Embryonic facial prominence (tissue), 1 donor: ENCODE data around the gene MRPL39.

Experiments
- DNase-seq: peaks from one replicate; pipeline ENCODE4 v3.0.0-alpha.2; 2016; ENCODE audit errors: extremely low spot score

Gene MRPL39

DNA sequence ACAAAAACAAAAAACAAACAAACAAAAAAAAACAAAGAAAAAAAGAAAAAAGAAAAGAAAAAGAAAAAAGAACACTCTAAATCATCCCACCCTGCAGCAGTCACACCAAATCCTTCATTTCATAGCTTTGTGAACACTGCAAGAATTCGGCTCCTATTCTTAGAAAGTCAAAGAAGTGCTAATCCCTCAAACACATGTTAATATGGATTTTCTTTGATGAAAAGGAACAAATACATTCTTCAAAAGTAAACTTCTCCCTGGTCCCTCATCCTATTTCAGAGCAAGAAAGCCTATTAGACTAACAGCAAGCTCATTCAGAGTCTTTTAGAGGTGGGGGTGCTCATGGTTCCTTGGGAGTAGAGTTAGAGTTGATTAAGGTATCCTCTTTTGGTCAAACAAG lies 7.2 kb upstream of the MRPL39 start:
- DNase-seq = no peak

DNA sequence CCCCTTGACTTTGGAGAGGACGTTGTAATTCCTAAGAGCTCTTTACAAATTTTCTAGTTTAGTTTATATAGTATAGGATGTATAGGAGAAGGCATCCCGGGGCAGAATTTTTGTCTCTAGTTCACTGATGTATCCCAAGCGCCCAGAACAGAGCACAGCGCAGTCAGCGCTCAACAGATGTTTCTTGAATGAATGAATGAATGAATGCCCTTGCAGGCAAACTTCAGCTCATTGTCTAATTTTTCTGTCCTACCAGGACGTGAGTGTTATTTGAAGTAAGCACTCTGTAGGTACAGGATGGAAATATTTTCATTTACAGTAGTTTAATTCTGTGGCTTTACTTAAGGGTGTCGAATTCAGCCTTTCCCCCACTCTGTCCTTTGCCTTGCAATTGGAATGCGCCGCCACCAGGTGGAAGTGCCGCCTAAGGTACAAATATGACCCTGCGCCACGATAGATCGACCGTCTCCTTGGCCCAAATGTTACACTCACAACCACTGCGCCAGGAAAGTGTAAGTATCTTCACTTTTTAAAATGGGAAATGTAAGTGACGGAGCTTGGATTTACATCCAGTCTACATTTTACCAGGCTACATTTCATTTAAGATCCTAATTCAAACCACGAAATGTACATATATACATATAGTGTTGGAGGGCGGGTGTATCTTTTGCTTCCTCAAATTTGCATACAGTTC lies 910 bp upstream of the MRPL39 start:
- DNase-seq = peak; percentile 76

DNA sequence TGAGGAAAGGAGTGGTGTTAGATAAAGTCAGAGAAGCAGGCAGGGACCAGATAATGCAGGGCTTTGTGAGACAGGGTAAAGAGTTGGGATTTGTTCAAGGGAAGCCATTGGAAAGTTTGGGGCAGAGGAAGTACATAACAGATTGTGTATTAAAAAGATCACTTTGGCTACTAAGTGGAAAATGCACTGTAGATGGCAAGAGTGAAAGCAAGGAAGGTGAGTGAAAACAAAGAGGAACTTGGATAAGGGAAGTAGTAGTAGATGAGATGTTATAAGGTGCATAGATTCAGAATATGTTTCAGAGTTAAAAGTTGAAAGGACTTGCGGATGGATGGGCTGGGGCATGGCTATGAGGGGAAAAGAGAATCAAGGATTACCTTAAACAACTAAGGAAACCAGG lies 17.4 kb downstream of the MRPL39 start:
- DNase-seq = no peak

GRCh38 chr21:25586791-25587190 lies 20.5 kb downstream of the MRPL39 start:
- no peak for DNase-seq

DNA sequence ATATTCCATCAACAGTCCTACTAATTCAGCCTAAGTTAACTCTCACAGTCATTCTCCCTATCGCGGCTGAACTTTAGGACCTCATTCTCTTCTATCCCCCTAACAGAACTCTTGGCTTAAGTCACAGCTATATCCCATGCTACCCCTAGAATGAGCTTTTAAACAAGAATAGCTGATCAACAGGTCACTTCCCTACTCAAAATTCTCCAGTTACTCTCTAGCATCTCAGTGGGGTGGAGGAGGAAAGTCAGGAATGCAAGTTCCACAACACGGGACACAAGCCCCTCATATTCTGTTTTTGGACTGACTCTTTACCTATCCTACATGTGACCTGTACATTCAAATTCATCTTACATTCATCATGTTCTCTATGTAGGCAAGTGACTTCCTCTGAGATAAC lies 21.0 kb downstream of the MRPL39 start:
- DNase-seq = no peak

DNA sequence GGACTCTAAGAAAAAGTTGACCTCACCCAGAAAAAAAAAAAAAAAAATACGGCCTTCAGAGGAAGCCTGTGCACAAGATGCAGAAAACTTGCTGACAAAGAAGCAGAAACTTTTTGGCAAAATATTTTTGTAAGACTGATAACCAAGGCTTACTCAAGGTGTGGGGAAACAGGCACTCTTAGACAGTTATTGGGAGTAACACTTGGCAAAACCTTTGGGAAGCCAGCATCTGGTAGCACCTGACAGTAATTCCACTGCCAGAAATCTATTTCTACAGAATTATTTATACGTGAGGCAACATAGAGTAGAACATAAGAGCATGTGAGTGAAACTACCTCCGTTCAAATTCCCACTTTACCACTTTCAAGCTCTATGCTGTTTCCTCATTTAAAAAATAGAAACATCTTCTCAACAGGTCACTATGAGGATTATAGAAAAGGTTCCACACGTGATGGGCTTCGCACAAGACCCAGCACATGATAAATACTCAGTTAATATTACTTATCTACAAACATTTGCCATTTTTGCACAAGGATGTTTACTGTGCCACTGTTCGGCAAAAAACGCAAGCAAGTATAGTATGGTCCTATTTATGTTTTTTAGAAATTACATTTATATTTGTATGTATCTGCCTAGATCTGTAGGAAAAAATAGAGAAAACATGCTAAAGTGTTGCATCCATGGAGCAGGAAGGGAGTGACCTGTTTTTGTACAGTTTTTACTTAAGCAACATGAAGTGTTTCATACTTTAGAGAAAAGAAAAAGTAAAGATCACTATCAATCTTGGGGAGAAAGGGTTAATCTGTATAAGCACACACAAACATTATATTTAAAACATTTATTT lies 22.2 kb downstream of the MRPL39 start:
- DNase-seq = no peak

DNA sequence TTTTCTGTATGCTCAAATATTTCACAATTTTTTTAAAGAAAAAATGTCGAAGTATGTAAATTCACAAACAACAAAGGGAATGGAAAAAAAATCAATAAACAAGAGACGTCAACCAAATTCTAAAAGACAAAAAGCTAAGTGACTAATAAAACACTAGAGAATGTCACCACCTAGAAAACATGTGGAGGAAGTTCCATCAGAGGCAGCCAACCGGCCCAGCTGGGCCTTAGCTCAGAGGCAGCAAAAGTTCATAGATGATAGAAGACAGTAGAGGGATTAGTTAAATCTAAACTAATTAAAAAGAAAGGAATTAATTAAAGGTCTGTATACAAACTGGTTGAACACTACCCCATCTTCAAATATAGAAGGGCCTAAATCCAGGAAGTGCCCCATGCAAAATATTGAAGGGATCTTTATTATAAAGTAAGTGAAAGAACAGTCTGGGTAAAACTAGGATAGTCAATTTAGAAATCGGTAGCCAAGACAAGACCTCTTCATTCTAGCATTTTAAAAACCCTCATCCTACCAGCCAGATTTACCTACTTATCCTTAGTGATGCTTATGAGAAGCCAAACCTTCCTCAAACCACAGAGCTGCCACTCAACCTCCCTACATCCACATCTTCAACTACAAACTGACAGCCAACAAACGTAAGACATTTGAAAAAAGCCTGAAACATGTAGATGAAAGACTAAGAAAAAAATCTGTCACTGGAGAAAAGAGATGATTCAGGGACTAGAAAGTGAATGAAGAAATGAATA lies 23.7 kb downstream of the MRPL39 start:
- no peak for DNase-seq

GRCh38 chr21:25582888-25583287 lies 24.4 kb downstream of the MRPL39 start:
- no peak for DNase-seq

DNA sequence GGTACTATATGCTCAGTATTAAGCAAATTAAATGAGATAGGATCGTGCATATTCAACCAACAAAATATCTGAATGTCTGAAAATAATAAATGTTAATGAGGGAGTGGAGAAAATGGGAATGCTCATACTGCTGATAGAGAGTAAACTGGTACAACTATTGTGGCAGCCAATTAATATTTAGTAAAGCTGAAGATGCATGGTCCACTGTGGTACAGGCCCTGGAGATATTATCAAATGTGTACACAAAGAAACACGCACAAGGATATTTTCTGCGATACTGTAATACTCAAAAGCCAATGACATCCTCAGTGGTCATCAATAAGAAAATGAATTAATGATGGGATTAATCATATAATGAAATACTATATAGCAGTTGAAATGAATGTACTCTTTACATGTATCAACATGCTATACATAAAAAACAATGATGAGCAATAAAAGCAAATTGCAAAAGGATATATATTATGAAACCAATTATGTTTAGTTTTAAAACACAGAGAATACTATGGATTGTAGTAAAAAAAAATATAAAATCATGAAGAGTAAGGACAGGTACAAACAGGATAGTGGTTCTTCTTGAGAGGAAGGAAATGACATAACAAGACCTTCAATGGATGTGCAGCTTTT lies 25.0 kb downstream of the MRPL39 start:
- no peak for DNase-seq

GRCh38 chr21:25581582-25581981 lies 25.7 kb downstream of the MRPL39 start:
- DNase-seq = no peak

DNA sequence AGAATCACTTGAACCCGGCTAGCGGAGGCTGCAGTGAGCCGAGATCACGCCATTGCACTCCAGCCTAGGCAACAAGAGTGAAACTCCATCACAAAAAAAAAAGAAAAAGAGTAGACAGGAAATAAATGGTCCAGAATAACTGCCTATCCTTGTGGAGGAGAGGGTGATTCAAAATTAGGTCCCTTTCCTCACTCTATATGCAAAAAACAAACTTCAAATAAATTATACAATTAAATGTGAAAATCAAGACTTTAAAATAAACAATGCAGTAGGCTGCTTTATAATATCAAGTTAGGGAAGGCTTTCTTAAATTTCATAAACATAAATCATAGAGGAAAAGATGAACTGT lies 26.4 kb downstream of the MRPL39 start:
- no peak for DNase-seq

- no peak for DNase-seq
Observed at GRCh38 chr21:25579226-25580013, 27.9 kb downstream of the MRPL39 start.

- no peak for DNase-seq
Observed at GRCh38 chr21:25578056-25578961, 29.0 kb downstream of the MRPL39 start.

DNA sequence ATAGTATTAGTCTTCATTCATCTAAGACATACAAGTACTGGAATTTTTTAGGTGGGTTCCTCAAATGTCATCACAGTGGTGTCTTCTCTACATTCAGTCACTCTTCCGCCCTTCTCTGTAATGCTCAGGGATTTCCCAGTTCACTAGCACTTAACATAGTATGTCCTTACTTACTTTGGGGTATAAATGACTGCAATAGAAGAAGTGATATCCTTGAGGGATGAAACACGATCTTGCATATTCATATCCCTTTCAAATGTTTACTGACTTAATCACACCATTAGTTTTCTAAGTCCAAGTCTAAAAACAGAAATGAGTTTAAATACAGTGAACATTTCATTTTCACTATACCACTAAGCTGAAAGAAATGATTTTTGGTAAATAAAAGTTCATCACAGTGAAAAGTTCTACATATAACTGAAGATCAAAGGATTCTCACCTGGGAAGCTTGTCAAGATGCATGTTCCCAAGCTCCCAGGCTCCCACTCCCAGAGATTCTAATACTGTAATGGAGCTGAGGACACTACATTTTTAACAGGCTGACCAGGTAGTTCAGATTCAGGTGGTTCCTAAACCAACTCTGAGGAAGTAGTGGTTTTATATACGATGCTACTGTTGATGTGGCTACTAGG lies 29.7 kb downstream of the MRPL39 start:
- DNase-seq = no peak

DNA sequence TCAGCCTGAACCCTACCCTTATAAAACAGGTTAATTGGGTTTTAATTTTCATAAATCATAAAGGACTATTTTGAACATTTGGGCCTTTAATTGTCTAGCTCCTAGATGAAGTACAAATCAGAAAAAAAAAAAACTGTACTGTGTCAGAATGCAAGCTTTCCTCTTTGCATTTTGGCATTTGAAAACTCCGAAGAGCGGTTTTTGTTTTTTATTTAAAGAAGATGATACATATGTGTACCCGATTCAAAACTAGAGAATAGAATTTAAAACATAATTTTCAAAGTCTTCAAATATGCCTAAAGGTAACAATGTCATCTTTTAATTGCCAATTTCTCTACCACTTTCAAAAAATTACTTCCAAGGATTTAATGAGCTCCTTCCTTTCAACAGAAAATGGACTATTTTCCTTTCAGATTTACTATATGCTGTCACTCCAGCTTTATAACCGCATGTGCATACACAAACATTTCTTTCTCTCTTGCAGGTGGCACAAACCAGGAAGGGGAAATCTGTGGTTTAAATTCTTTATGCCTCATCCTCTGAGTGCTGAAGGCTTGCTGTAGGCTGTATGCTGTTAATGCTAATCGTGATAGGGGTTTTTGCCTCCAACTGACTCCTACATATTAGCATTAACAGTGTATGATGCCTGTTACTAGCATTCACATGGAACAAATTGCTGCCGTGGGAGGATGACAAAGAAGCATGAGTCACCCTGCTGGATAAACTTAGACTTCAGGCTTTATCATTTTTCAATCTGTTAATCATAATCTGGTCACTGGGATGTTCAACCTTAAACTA lies 33.7 kb downstream of the MRPL39 start:
- DNase-seq = no peak

DNA sequence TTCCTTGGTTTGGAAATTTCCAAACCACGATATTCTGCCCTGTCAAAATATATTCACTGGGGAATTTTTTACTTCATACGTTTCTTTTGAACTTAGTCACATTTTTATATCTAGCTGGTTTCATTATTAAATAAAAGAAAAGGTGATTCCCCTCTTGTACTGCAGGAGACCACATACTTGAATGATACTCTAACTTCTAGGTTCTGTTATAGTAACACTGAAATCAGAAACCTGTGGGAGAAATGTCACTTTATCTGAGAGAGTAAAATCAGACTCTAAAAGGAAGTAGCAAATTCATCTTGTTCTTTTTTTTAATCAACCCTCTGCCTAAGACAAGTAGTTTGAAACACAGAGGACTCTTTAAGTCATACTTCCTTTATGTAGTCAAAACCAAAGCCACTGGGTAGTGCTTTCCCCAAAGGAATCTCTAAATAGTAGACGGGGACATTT lies 34.4 kb downstream of the MRPL39 start:
- DNase-seq = no peak

- DNase-seq = no peak
Observed at GRCh38 chr21:25571726-25572121, 35.6 kb downstream of the MRPL39 start.

- DNase-seq = no peak
Observed at GRCh38 chr21:25569711-25570110, 37.6 kb downstream of the MRPL39 start.

DNA sequence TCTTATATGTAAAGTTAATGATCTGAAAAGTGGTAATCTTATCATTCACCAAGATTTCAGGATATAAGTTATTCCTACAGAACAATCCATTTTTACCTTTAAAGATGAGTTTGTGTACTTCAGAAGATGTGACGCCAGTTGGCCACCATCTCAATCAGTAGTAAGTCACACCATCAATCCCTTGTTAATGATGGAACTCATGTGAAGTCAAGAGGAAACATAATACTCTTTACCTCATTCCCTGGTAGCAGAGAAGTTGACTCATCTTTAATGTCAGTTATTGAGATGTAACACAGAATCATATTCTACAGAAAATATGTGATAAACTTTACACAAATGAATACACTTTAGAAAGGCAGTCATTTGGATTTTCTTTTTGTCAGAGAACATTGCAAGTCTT lies 38.2 kb downstream of the MRPL39 start:
- no peak for DNase-seq
